ENCODE measurements around the gene DNM3.

The DNM3 gene

DNA sequence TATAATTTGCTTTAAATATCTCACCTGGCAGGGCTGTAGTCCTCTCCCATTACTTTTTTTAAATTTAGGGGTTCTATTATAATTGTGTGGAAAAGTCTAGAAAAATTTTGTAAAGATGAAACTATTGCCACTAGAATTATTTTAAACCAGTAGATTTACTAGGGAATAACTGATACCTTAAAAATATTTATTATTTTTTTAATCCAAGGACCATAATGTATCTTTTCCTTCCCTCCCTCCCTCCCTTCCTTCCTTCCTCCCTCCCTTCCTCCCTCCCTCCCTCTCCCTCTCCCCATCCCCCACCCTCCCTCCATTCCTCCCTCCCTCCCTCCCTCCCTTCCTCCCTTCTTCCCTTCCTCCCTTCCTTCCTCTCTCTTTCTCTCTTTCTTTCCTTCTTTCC lies 90.5 kb downstream of the DNM3 start:
- DNase-seq = no peak

DNA sequence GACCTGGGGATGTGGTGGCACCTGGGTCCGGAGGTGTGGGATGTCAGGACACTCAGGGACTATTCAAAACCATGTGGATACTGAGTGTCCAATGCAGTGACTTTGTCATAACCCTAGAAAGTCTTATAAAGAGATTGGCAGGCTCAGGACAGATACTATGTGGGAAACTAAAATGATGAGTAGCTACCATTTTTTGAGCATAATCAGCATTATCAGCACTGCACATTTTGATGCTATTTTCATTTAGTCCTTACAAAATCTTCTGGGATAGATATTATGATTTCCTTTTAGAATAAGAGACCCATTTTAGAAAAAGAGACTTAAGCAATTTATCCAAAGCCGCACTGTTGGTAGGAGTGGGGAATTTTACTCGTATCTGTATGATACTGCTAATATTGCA lies 93.4 kb downstream of the DNM3 start:
- no peak for DNase-seq

DNA sequence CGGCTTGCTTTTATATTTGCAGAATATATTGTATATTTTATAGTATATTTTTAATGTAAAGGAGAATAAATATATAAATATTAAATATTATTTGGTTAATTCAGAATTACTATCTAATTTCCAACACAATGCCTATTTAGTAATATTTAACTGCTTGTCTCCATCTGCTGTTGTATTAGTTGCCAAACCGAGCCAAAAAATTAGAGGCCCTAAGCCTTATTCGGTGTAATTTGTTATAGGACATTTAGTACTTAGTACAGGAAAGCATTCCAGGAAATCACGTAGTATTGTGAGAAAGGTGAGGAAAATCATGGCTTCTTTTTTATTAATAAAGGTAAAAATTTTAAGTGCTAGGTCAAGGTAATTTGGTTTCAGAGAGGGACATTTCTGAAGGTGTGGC lies 93.8 kb downstream of the DNM3 start:
- DNase-seq = no peak

DNA sequence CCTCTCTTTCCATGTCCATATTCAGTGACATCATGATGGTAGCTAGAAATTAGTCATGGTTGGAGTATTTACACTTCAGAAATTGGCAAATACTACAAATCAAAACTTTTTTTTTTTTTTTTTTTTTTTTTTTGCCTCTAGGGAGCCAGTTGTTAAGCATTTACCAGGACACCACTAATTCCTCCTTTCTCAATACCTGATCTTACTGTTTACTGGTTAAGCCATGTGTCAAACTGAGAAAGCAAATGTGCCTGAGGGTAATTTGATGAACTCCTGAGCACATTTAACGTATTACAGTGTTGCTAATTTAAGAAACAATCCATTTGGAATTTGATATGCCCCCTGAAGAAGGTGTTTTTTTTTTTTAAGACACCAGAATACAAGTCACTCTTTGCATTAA lies 94.4 kb downstream of the DNM3 start:
- DNase-seq = no peak

DNA sequence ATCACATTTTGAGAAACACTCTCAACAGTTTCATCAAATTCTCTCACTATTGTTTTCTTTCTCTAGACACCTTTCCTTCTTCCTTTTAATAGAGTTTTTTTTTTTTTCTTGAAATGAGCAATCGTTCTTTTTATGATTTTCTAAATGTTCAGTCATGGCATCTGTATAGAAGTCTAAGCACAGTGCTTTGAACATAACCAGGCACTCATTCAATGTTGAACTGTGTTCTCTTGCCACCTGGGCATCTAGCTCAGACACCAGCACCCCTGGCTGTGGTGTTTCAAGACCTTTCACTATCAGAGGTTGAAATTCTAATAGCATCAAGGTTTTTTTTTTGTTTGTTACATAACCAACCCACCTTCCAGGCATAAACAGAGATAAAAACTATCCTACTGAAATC lies 96.6 kb downstream of the DNM3 start:
- no peak for DNase-seq

DNA sequence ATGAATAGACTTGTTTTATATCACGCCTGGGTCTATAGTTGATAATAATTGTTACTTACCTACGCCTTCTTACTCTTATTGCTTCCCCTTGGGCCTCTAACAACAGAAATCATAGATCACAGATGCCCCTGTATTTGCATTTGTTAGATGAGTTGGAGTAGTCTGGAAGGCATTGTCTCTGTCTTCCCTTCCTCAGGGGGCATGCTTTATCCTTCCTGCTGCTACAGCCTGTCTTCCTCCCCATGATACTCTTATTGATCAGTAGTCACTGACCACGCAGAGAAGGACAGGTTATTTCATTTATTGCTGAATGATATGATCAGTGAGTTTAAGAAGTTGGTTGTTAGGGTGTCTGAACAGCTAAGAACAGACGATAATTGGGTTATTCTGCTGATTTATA lies 98.4 kb downstream of the DNM3 start:
- no peak for DNase-seq

DNA sequence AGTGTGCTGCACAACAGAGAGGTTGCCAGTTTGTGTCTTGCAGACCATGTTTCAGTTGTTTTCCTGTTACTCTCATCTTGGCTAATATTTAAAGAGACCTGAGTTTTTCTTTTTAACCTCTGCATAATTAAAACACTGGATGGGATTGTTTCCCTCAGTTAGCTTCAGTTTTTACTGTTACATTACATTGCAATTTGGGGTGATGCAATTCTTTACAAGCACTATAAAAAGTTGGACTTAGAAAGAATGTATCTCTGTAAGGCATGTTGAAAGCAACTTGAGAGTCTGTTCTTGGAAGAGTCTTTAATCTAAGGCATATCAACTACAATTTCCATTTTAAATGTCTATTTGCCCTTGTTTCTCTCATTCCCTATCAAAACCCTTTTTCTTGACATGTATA lies 99.1 kb downstream of the DNM3 start:
- DNase-seq = no peak

DNA sequence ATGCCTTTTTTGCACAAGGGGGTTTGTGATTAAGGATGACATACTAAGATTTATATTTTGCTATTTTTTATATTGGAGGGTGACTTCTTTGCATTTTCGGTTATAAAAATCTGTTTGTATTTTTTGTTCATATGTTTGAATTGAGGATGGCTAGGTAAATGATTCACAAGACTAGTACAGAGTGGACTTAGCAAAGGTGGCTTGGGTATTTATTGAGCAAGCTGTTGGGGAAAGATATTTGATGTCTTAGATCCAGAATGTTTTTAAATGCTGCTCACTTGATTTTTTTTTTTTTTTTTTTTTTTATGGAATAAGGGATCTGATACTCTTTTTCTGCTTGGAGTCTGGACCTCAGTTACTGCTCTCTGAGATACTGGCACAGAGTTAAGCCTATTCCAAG lies 100.6 kb downstream of the DNM3 start:
- no peak for DNase-seq

DNA sequence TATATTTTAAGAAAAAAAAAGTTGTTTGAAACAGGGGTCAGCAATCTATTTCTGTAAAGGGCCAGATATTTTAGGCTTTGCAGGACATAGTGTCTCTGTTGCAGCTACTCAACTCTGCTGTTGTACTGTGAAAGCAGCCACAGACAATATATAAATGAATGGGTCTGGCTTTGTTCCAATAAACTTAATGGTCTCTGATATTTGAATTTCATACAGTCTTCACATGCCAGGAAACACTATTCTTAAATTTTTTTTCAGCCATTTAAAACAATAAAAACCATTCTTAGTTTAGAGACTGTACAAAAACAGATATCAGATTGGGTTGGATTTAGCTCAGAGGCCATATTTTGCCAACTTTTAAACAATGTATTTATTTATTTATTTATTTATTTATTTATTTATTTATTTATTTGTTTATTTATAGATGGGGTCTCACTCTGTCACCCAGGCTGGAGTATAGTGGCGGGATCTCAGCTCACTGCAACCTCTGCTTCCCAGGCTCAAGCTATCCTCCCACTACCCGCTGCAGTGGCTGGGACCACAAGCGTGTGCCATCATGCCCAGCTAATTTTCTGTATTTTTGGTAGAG lies 102.8 kb downstream of the DNM3 start:
- DNase-seq = no peak

DNA sequence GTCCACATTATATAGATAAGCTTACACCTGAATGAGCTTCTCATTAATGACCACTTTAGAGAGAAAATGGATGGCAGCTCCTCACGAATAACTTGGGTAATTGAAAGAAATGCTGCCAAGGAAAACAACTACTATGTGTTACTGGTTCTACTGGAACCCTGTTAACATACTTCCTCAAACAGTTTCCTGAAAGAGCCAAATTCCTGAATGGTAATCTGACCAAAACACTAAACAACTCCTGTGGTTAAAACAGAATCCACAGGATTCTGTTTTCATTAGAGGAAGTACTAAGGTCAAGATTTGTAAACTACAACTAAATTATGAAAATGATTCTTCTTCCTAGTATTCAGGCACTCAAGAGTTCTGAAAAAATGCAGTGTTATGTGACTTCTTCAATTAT lies 107.2 kb downstream of the DNM3 start:
- DNase-seq = no peak

DNA sequence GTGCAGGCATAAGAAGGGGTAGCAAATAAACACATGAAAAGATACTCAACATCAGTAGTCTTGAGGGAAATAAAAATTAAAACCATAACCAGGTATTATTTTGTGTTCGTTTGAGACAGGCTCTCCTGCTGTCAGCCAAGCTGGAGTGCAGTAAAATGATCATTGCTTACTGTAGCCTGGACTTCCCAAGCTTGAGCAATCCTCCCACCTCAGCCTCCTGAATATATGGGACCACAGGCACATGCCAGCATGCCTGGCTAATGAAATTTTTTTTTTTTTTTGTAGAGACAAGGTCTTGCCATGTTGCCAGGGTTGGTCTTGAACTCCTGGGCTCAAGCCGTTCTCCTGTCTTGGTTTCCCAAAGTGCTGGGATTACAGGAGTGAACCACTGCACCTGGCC lies 108.0 kb downstream of the DNM3 start:
- DNase-seq = no peak

DNA sequence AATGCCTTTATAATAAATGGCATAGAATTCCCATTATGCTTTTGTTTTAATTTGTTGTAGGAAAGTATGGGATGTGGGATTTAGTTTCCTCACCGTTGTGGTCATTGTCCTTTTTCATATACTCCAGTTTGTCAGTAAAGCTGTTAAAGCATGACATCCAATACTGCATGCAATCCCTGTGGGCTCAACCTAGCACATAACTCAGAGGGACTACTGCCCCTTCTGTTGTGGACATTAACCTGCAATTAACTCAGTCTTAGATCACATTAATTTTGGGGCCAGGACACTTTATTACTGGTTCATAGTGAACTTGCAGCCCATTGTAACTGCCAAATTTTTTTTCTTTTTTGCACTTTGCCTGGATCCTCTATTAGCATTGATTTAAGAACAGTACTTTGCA lies 112.5 kb downstream of the DNM3 start:
- no peak for DNase-seq

DNA sequence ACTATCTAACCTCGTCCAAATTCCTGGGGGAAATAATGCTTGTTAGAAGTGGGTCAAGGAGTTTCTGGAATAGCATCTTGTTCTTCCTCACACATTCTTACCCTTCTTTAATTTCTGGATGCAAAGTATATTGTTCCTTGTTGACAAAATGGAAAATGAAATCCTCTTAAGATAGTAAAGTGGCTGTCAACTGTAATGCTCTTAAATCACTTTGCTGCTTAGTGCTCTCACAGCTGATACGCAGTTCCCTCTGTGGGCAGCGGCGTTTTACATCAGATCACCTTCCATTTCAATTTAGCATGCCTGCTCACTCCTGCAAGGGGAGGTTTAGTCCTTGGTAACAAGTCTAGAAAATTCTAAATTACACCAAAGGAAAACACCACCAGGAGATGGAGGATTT lies 113.1 kb downstream of the DNM3 start:
- no peak for DNase-seq

DNA sequence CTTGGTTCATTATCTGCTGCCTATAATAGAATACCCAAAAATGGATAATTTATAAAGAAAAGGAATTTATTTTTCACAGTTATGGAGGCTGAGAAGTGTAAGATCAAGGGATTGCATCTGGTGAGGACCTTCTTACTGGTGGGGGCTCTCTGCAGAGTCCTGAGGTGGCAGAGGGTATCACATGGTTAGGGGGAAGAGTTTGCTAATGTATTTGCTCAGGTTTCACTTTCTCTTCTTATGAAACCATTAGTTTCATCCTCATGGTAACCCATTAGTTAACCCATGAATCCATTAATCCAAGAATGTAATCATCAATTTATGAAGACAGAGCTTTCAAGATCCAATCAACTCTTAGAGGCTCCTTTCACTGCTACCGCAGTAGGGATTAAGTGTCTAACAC lies 120.6 kb downstream of the DNM3 start:
- DNase-seq = no peak

DNA sequence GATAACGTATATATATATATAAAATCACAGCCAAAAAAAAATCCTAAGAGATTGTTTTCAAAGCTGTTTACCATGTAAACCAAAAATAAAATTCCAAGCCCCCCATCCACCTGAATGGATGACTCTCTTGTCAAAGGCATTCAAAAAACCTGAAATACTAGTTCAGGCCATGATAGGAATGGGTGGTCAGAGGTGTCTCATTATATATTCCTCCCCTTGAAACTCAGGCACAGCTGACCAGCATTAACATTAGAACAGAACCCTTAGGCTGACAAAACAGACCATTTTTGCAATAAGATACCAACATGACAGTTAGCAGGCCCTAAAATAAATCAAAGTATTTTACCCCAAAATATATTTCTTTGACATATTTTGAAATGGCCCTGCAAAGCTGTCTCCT lies 122.5 kb downstream of the DNM3 start:
- no peak for DNase-seq

DNA sequence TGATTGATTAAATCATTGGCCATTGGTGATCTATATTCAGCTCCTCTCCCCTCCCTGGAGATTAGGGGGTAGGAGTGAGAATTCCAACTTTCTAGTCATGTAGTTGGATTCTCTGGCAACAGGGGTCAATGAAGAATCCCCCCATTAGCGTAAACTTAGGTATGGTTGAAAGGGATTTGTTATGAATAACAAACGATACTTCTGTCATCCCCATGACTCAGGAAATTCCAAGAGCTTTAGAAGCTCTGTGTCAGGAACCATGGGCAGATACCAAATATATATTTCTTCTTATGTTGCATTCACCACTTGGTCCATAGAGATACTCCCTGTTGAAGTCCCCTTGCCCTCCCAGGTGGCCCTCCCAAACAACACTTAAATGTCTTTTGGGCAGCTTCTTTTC lies 124.5 kb downstream of the DNM3 start:
- no peak for DNase-seq

DNA sequence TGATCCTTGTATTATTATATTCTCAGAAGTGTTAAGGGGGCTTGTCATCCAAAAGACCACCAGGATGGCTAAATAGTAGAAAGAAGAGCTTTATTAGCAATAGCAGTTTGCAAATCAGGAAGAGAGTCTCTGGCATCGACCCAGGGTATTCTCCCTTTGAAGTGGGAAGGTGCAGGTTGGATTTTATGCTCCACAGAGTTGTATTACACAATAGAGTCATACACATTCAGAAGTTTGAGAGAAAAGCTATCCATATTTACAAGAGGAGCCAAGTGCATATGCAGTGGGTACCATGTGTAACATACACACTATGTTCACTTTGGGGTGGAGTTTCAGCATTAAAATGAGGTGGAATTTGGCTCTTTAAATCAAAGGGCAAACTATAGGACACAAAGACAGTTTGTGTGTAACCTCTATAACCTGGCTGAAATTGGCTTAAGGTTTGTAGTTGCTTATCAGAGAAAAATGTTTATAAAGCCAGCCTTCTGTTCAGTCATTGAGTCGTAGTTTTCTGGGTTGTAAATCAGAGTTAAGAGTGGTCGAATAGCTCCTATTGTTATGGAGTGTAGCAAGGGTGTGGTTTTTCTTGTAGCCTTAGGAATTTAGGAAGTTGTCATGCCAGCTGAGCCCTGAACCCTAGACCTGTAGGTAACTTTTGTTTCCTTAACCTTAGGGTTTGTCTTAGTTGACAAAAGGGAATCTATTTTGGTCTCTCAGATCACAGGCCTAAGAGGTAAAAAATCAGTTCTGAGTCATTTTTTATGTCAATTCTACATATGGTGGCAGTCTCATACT lies 125.3 kb downstream of the DNM3 start:
- DNase-seq = no peak

DNA sequence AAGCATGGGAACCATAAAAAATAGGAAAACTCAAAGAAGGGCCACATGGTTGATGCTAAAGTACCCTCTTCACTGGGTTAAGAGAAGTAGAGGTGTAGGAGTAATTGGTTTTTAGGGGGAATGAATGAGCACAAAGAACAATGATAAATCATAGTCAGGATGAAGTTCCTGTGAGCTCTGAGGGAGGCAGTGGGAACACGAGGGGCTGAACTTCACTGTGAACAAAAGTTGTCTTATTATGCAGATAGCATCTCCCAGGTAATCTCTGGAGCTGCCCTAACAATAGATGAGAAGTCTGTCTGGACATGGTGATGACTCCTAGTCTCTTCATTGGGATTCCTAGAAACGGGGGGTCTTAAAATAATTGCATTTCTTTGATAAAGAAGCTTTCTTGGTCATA lies 127.9 kb downstream of the DNM3 start:
- DNase-seq = no peak

DNA sequence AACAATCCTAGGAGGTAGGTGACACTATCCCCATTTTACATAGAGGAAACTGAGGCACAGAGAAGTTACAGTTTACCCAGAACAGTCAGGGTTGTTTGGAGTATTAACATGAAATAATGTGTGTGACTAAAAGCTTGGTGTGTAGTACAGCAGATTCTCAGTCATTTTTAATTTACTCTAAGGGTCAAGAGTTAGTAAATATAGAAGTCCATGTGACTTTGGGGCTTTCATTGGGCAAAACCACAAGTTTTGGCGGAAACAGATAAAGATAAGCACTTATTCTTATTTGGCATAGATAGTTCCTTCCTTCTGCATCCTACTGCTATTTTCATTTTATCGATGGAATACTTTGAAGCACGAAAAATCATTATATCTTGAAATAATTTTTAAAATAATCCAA lies 128.5 kb downstream of the DNM3 start:
- no peak for DNase-seq

DNA sequence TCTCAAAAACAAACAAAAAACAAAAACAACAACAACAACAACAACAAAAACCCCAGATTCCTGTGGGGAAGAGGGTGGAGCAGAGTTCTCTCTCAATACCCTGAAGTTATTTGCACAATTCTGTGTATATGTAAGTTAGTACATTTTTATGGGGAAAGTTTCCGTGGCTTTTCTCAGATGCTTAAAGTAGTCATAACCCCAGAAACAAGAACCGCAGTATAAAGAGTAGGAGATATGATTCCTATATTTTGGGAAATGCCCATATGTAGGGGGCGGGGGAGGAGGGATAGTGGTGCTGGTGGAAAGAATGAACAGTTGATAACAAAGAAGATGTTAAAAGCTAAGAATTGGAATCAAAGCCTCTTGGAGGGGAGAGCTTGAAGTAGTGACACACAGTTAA lies 131.5 kb downstream of the DNM3 start:
- DNase-seq = no peak

DNA sequence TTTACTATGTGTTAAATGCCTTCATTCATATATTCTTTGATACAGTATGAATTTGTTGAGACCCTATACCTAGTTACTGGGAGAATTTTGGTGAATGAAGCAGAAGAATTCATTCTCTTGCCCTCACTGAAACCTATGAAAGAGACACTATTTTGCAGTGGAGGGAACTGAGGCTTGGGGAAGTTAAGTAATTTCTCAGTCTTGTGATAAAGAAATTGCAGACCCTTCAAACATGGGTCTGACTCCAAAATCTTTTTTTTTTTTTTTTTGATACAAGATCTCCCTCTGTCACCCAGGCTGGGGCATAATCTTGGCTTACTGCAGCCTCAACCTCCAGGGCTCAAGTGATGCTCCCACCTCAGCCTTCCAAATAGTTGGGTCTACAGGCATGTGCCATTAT lies 132.1 kb downstream of the DNM3 start:
- DNase-seq = no peak

DNA sequence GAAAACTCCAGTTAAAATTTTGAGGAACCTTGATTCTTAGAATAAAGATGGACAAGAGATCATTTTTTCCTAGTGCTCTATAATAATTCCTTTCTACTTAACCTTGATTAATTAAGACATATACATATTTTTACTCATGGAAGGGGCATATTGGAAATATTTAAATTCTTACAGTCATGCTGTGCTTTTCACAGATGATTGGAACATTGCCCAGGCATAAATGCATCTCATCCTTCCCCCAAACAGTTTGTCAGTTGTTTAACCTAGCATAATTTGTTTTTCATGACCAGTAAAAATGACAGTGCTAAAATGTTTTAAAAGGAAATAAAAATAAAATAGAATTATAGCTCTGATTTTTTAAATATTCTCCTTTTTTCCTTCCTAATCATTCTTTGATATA lies 140.0 kb downstream of the DNM3 start:
- no peak for DNase-seq

DNA sequence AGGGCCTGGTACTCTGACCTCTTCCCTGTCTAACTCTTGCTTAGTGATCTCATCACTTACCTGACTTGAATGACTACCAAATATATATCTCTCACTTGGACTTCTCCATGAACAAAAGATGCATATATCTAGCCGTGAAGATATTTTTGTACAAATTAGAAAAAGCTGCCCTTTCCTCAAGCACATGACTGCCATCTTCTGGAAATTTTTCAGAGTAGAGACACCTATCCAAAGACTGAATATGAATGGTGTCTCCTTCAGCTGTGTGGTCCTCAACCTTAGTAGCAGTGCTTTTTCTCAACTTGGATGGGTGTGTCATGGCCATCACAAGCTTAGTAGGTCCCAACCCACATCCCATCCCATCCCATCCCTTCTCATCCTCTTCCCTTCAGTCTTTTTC lies 142.3 kb downstream of the DNM3 start:
- no peak for DNase-seq

DNA sequence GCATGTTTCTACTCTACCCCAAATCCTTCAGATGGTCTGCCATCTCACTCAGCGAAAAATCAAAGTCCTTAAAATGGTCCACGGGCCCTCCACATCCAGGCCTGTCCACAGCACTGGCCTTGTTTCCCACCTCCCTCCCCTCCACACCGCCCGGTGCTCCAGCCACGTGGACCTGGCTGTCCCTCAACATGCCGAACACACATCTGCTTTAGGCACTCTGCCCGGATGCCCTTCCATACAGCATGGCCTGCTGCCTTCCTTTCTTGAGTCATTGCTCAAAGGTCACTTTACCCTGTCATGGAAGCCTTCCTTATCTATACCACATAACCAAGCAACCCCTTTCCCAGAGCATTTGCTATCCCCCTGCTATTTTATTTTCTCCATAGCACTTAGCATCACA lies 143.0 kb downstream of the DNM3 start:
- no peak for DNase-seq

DNA sequence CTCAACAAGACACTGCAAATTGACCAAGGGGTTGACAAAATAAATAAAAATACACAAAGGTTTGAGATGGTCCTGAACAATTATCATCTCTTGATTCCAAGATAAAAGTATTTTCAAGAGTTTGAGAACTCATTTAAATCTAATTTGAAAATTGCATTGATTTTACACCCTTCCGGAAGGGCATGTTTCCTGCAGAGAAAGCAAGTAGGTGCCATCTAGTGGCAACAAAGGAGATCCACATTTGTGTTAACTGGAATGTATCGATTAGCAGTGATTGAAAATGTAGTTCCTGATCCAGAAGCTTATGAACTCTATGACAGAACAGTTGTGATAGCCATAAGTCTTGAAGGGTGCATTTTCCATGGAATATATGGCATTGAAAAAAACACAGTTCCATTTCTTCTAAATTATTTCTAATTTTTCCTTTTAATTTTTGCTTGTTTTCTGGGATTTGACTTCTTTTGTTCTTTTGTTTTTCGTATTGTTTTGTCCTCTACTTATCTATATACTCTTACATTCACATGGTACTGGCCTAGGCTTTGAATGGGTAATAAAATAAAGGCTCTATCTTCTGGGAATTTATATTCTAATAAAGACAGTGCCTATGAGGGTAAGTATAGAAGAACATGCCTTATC lies 143.7 kb downstream of the DNM3 start:
- DNase-seq = peak; percentile 52

Measured in NCI-H1092 treated with DMSO at 0.1 percent for 48 hours (cell line).